ENCODE measurements around the gene PRR32. TPM values are rescaled to one million over a fixed set of nuclear protein-coding genes. Genes with fewer than 3 reads are reported as not detected.

The PRR32 gene
- total RNA-seq, 6 experiments from 2014 or later, result not detected

- intact Hi-C loops (cut with DNase I), result no loop called here
- 30% methylated on average over 1 of the region's 1 CpG for WGBS (ENCODE audit: insufficient coverage, low coverage, low lambda C conversion rate, missing lambda C conversion rate)
- Histone ChIP-seq H3K9me3 (no peaks in the 10 kb centered on the region), H3K4me3 (no peak overlapping the region), H3K27me3 (no peaks in the 10 kb centered on the region), H3K36me3 (no peaks in the 10 kb centered on the region), H3K4me1 (no peaks in the 10 kb centered on the region), H3K27ac (no peak overlapping the region)
- DNase-seq (no peak), ATAC-seq (no peak)
- TF ChIP-seq POLR2A (IDR thresholded peaks at IDR 0.05), result no peak
Measured at GRCh38 chrX:126815806-126816205, 3.7 kb upstream of the PRR32 start.

GRCh38 chrX:126820700-126821420 is 1.3 kb downstream of the PRR32 start:
- H3K4me3 ChIP-seq, result no peak overlapping the region
- H3K36me3 ChIP-seq, result no peaks in the 10 kb centered on the region
- WGBS (ENCODE audit: insufficient coverage, low coverage, low lambda C conversion rate, missing lambda C conversion rate), result 43% methylated on average over 8 of the region's 13 CpGs
- intact Hi-C loops (cut with DNase I), result no loop called here
- no peaks in the 10 kb centered on the region for H3K4me1 ChIP-seq
- DNase-seq (no peak), ATAC-seq (no peak)
- H3K27me3 ChIP-seq, result no peaks in the 10 kb centered on the region
- H3K27ac ChIP-seq, result no peak overlapping the region
- no peaks in the 10 kb centered on the region for H3K9me3 ChIP-seq
- no peak for TF ChIP-seq POLR2A (IDR thresholded peaks at IDR 0.05)

GRCh38 chrX:126824338-126825007 is 4.9 kb downstream of the PRR32 start:
- no peak overlapping the region for H3K4me3 ChIP-seq
- no peaks in the 10 kb centered on the region for H3K36me3 ChIP-seq
- no peaks in the 10 kb centered on the region for H3K27me3 ChIP-seq
- intact Hi-C loops (cut with DNase I), result no loop called here
- DNase-seq (no peak), ATAC-seq (no peak)
- WGBS (ENCODE audit: insufficient coverage, low coverage, low lambda C conversion rate, missing lambda C conversion rate), result 28% methylated on average over 2 of the region's 2 CpGs
- no peaks in the 10 kb centered on the region for H3K4me1 ChIP-seq
- no peaks in the 10 kb centered on the region for H3K9me3 ChIP-seq
- H3K27ac ChIP-seq, result no peak overlapping the region
- TF ChIP-seq CTCF (IDR thresholded peaks at IDR 0.05) (no peak), POLR2A (IDR thresholded peaks at IDR 0.05) (no peak)

GRCh38 chrX:126825566-126826193 is 6.2 kb downstream of the PRR32 start:
- H3K4me3 ChIP-seq, result no peak overlapping the region
- H3K4me1 ChIP-seq, result no peaks in the 10 kb centered on the region
- no peak for ATAC-seq
- no peak for TF ChIP-seq POLR2A (IDR thresholded peaks at IDR 0.05)
- no peak for TF ChIP-seq CTCF (IDR thresholded peaks at IDR 0.05)
- intact Hi-C loops (cut with DNase I), result no loop called here
- no peaks in the 10 kb centered on the region for H3K27me3 ChIP-seq
- H3K27ac ChIP-seq, result no peak overlapping the region
- H3K36me3 ChIP-seq, result no peaks in the 10 kb centered on the region
- no peak for DNase-seq
- 21% methylated on average over 1 of the region's 1 CpG for WGBS (ENCODE audit: insufficient coverage, low coverage, low lambda C conversion rate, missing lambda C conversion rate)
- no peaks in the 10 kb centered on the region for H3K9me3 ChIP-seq

- DNase-seq (no peak), ATAC-seq (no peak)
- 12% methylated on average over 2 of the region's 2 CpGs for WGBS (ENCODE audit: insufficient coverage, low coverage, low lambda C conversion rate, missing lambda C conversion rate)
- no peaks in the 10 kb centered on the region for H3K4me1 ChIP-seq
- TF ChIP-seq CTCF (IDR thresholded peaks at IDR 0.05), result no peak
- no peak for TF ChIP-seq POLR2A (IDR thresholded peaks at IDR 0.05)
- intact Hi-C loops (cut with DNase I), result no loop called here
- no peak overlapping the region for H3K4me3 ChIP-seq
- no peaks in the 10 kb centered on the region for H3K9me3 ChIP-seq
- no peak overlapping the region for H3K27ac ChIP-seq
- H3K36me3 ChIP-seq, result no peaks in the 10 kb centered on the region
- no peaks in the 10 kb centered on the region for H3K27me3 ChIP-seq
Measured at GRCh38 chrX:126836186-126836585, 16.7 kb downstream of the PRR32 start.

Data from right lobe of liver (tissue), 6 donors.